H1 (cell line): Measurements from ENCODE around the gene DIP2C. TPM values are rescaled to one million over a fixed set of nuclear protein-coding genes. Genes with fewer than 3 reads are reported as not detected.

Experiments used
- CTCF ChIA-PET: fragments of 300-600 bp; sonication (Branson Sonifier 250); formaldehyde crosslinking; loops from one replicate; lab custom pipeline; 2021; ENCODE audit not compliant: partially characterized antibody; lab: Charles Lee
- POLR2A ChIA-PET: fragments of 300-600 bp; sonication (Branson Sonifier 250); formaldehyde crosslinking; loops from one replicate; lab custom pipeline; 2021; ENCODE audit warnings: inconsistent platforms; ENCODE audit not compliant: partially characterized antibody; lab: Charles Lee
- DNase-seq, 2 experiments: peaks; one replicate each; pipeline versions ENCODE4 v3.0.0 to v3.0.0-alpha.2; 2010 to 2022; ENCODE audit warnings: low spot score in 2 of 2, low read depth in 1 of 2, mixed read lengths in 1 of 2
- FAIRE-seq: peaks from 2 replicates; lab custom pipeline; 2011; peaks lifted over from hg19 to GRCh38; lab: Jason Lieb, UNC
- H2AFZ ChIP-seq: 2 replicates; pipeline ENCODE4 v1.8.1; 2012; ENCODE audit warnings: low read length, inconsistent platforms
- H2AK5ac ChIP-seq: 2 replicates; pipeline ENCODE4 v1.6.1; 2013; ENCODE audit warnings: low read depth, low read length
- H2BK120ac ChIP-seq: replicated peaks from 2 replicates; pipeline ENCODE3; 2013; ENCODE audit warnings: low read depth, low read length, inconsistent platforms
- H2BK12ac ChIP-seq: 2 replicates; pipeline ENCODE4 v1.6.1; 2013; ENCODE audit warnings: low read depth, low read length
- H2BK15ac ChIP-seq: 2 replicates; pipeline ENCODE4 v1.6.1; 2013; ENCODE audit warnings: low read length
- H2BK20ac ChIP-seq: 2 replicates; pipeline ENCODE4 v1.6.1; 2013; ENCODE audit warnings: low read length
- H2BK5ac ChIP-seq: 2 replicates; pipeline ENCODE4 v1.6.1; 2013; ENCODE audit warnings: low read depth, low read length
- H3K14ac ChIP-seq: 2 replicates; pipeline ENCODE4 v1.6.1; 2013; ENCODE audit warnings: inconsistent platforms; ENCODE audit not compliant: insufficient read length
- H3K18ac ChIP-seq: 2 replicates; pipeline ENCODE4 v1.6.1; 2013; ENCODE audit warnings: low read length; ENCODE audit errors: extremely low read depth
- H3K23ac ChIP-seq: 2 replicates; pipeline ENCODE4 v1.6.1; 2013; ENCODE audit warnings: inconsistent platforms; ENCODE audit not compliant: insufficient read length
- H3K23me2 ChIP-seq: 2 replicates; pipeline ENCODE4 v1.6.1; 2013; ENCODE audit warnings: low read depth, low read length
- H3K27ac ChIP-seq: 2 replicates; pipeline ENCODE4 v1.6.1; 2011; ENCODE audit warnings: low read depth, low read length, inconsistent platforms
- H3K27me3 ChIP-seq, 4 experiments: replicated peaks in 1 of 4; 1 replicate in 1 of 4; 2 replicates in 3 of 4; pipeline versions ENCODE4 v1.6.1 to v1.8.1; 2011 to 2013; ENCODE audit warnings: low read length in 3 of 4, mild to moderate bottlenecking in 3 of 4, inconsistent platforms in 2 of 4, mixed read lengths in 2 of 4, moderate library complexity in 1 of 4; ENCODE audit not compliant: control insufficient read depth in 3 of 4, insufficient read depth in 3 of 4; ENCODE audit errors: extremely low read depth in 1 of 4
- H3K36me3 ChIP-seq, 4 experiments: 2 replicates each; pipeline versions ENCODE4 v1.6.1 to v1.8.1; 2011 to 2013; ENCODE audit warnings: mild to moderate bottlenecking in 4 of 4, low read length in 3 of 4, moderate library complexity in 2 of 4, control low read depth in 1 of 4, inconsistent platforms in 1 of 4; ENCODE audit not compliant: insufficient read depth in 4 of 4, control insufficient read depth in 2 of 4
- H3K4ac ChIP-seq: replicated peaks from 2 replicates; pipeline ENCODE3; 2013; ENCODE audit warnings: low read length, low read depth, mixed read lengths, inconsistent platforms; ENCODE audit not compliant: insufficient read length
- H3K4me1 ChIP-seq, 4 experiments: replicated peaks in 1 of 4; 1 replicate in 1 of 4; 2 replicates in 3 of 4; pipeline versions ENCODE4 v1.6.1 to v1.8.1; 2011 to 2013; ENCODE audit warnings: low read length in 3 of 4, inconsistent platforms in 2 of 4, mixed read lengths in 1 of 4; ENCODE audit not compliant: insufficient read depth in 4 of 4, control insufficient read depth in 3 of 4
- H3K4me2 ChIP-seq, 2 experiments: 2 replicates each; pipeline versions ENCODE4 v1.6.1 to v1.8.1; 2011 to 2013; ENCODE audit warnings: low read depth in 2 of 2, low read length in 2 of 2, control low read depth in 1 of 2, inconsistent platforms in 1 of 2, mild to moderate bottlenecking in 1 of 2; ENCODE audit not compliant: insufficient read depth in 1 of 2
- H3K4me3 ChIP-seq, 4 experiments: fragments of 200-600, 300-600 bp in 1 of 4; sonication (generic), shearing (Covaris generic), sonication (Bioruptor Twin) in 1 of 4; 2 replicates each; pipeline versions ENCODE4 v1.5.1 to v1.8.1; 2011 to 2016; ENCODE audit warnings: low read length in 4 of 4, low read depth in 3 of 4, control low read depth in 2 of 4, inconsistent platforms in 2 of 4, mild to moderate bottlenecking in 2 of 4, mixed read lengths in 1 of 4, moderate library complexity in 1 of 4; ENCODE audit not compliant: insufficient read depth in 2 of 4; ENCODE audit errors: extremely low read depth in 1 of 4
- H3K56ac ChIP-seq: replicated peaks from 2 replicates; pipeline ENCODE3; 2013; ENCODE audit warnings: low read depth, mild to moderate bottlenecking, mixed read lengths, low read length, inconsistent platforms; ENCODE audit not compliant: insufficient read length
- H3K79me1 ChIP-seq: 2 replicates; pipeline ENCODE4 v1.6.1; 2013; ENCODE audit warnings: low read depth, low read length, control low read depth
- H3K79me2 ChIP-seq, 2 experiments: 2 replicates each; pipeline versions ENCODE4 v1.6.1 to v1.8.1; 2012 to 2013; ENCODE audit warnings: low read length in 2 of 2, mild to moderate bottlenecking in 2 of 2, inconsistent platforms in 1 of 2; ENCODE audit not compliant: insufficient read depth in 2 of 2, control insufficient read depth in 1 of 2
- H3K9ac ChIP-seq, 4 experiments: replicated peaks in 1 of 4; 1 replicate in 1 of 4; 2 replicates in 3 of 4; pipeline versions ENCODE4 v1.6.1 to v1.8.1; 2011 to 2013; ENCODE audit warnings: low read depth in 3 of 4, low read length in 3 of 4, control low read depth in 2 of 4, mild to moderate bottlenecking in 2 of 4, moderate library complexity in 2 of 4, inconsistent platforms in 1 of 4; ENCODE audit errors: extremely low read depth in 1 of 4
- H3K9me3 ChIP-seq, 2 experiments: 2 replicates each; pipeline versions ENCODE4 v1.6.1 to v1.8.1; 2012 to 2013; ENCODE audit warnings: mild to moderate bottlenecking in 2 of 2, moderate library complexity in 2 of 2, control low read depth in 1 of 2, inconsistent platforms in 1 of 2, low read depth in 1 of 2, low read length in 1 of 2, mixed read lengths in 1 of 2; ENCODE audit not compliant: insufficient read depth in 2 of 2
- H4K20me1 ChIP-seq, 2 experiments: replicated peaks in 1 of 2; 2 replicates each; pipeline versions ENCODE3 to v1.8.1; 2011 to 2013; ENCODE audit warnings: inconsistent platforms in 2 of 2, low read length in 2 of 2, mild to moderate bottlenecking in 1 of 2; ENCODE audit not compliant: insufficient read depth in 2 of 2, control insufficient read depth in 1 of 2
- H4K5ac ChIP-seq: 2 replicates; pipeline ENCODE4 v1.6.1; 2013; ENCODE audit warnings: low read length, low read depth, mixed read lengths, inconsistent platforms; ENCODE audit not compliant: insufficient read length
- H4K8ac ChIP-seq: 2 replicates; pipeline ENCODE4 v1.8.0; 2013; ENCODE audit warnings: mild to moderate bottlenecking, moderate library complexity, low read length, inconsistent platforms; ENCODE audit not compliant: insufficient read depth; ENCODE audit errors: extremely low read depth
- H4K91ac ChIP-seq: replicated peaks from 2 replicates; pipeline ENCODE3; 2013; ENCODE audit warnings: low read length, mixed read lengths, inconsistent platforms; ENCODE audit not compliant: insufficient read length
- CTCF ChIP-seq, 3 experiments: IDR thresholded peaks; 1 replicate in 2 of 3; 2 replicates in 1 of 3; pipeline versions ENCODE4 v1.5.1 to v1.6.1; 2011; ENCODE audit warnings: low read length in 3 of 3, mild to moderate bottlenecking in 3 of 3, inconsistent platforms in 2 of 3, low read depth in 1 of 3, moderate library complexity in 1 of 3; ENCODE audit not compliant: insufficient read depth in 1 of 3; ENCODE audit errors: control extremely low read depth in 1 of 3
- KDM4A ChIP-seq: IDR thresholded peaks from one replicate; pipeline ENCODE4 v1.7.1; 2012; ENCODE audit warnings: low read depth, mild to moderate bottlenecking, moderate library complexity, low read length, inconsistent platforms; ENCODE audit not compliant: severe bottlenecking
- NANOG ChIP-seq: IDR thresholded peaks from 2 replicates; pipeline ENCODE4 v1.6.1; 2011; ENCODE audit warnings: low read length, low read depth, mild to moderate bottlenecking, inconsistent platforms; ENCODE audit not compliant: insufficient read depth, poor library complexity, severe bottlenecking
- POLR2A ChIP-seq, 2 experiments: IDR thresholded peaks; 1 replicate in 1 of 2; 2 replicates in 1 of 2; pipeline ENCODE4 v1.6.1; 2011; ENCODE audit warnings: low read depth in 2 of 2, low read length in 2 of 2, mild to moderate bottlenecking in 2 of 2; ENCODE audit errors: control extremely low read depth in 1 of 2
- POLR2AphosphoS5 ChIP-seq: IDR thresholded peaks from 2 replicates; pipeline ENCODE4 v1.6.1; 2011; ENCODE audit warnings: low read depth, low read length
- RFX5 ChIP-seq: IDR thresholded peaks from 2 replicates; pipeline ENCODE4 v1.6.1; 2011; ENCODE audit warnings: low read depth, low read length, improper control_type of control experiment, borderline replicate concordance
- SP4 ChIP-seq: IDR thresholded peaks from 2 replicates; pipeline ENCODE4 v1.6.1; 2012; ENCODE audit warnings: low read length, inconsistent platforms
- TEAD4 ChIP-seq: IDR thresholded peaks from 2 replicates; pipeline ENCODE4 v1.6.1; 2012; ENCODE audit warnings: low read depth, low read length, inconsistent platforms, mixed read lengths
- YY1 ChIP-seq: IDR thresholded peaks from 2 replicates; pipeline ENCODE4 v1.6.1; 2011; ENCODE audit warnings: low read depth, mild to moderate bottlenecking, low read length
- whole genome bisulfite sequencing, 2 experiments: shearing (Covaris generic) in 1 of 2; methylation state at CpG; one replicate each; pipeline versions ENCODE4 v1.1.6 to v1.1.7; 2013 to 2015; ENCODE audit warnings: low lambda C conversion rate in 2 of 2, mixed read lengths in 2 of 2, inconsistent platforms in 1 of 2, low coverage in 1 of 2, missing lambda C conversion rate in 1 of 2; ENCODE audit not compliant: insufficient replicate concordance in 2 of 2, insufficient coverage in 1 of 2, insufficient read length in 1 of 2; ENCODE audit errors: extremely low coverage in 1 of 2, missing lambda C conversion rate in 1 of 2; 5-methylcytosine and 5-hydroxymethylcytosine counted together
- polyA plus RNA-seq, 7 experiments: library from polyadenylated mRNA; depleted of rRNA in 3 of 7; stranded (reverse) in 5 of 7; unstranded in 2 of 7; fragments of >200 nt in 5 of 7; fragments of 200-250 nt in 2 of 7; gene quantifications; 1 replicate in 5 of 7; 2 replicates in 1 of 7; 4 replicates in 1 of 7; pipeline versions ENCODE4 v1.2.1 to v1.2.3, GENCODE V29; 2011 to 2013; ENCODE audit warnings: missing spikeins in 2 of 7, mixed read lengths in 2 of 7
- total RNA-seq: library from RNA; stranded (reverse); fragmentation: NEBNext Ultra II Directional; extraction: Animal tissue kit (Norgen Biotek cat#: 25700); gene quantifications from 2 replicates; pipeline ENCODE4 v1.2.1, GENCODE V29; 2021

Gene DIP2C
- total and polyA plus RNA-seq, 2 of the 8 experiments (the other 6 are each of a cell fraction or from before 2014, with no cell fraction given) = 3.8 to 9.3 TPM

- Histone ChIP-seq H2BK20ac (no peak overlapping the region), H2BK12ac (no peak overlapping the region), H2BK120ac (no peak overlapping the region), H3K9me3 (no peaks in the 10 kb centered on the region), H3K23me2 (no peaks in the 10 kb centered on the region), H4K8ac (no peak overlapping the region), H2AK5ac (no peak overlapping the region), H4K5ac (no peak overlapping the region), H3K23ac (no peak overlapping the region), H3K27ac (no peak overlapping the region), H3K56ac (no peak overlapping the region), H2BK15ac (no peak overlapping the region), H3K4ac (no peak overlapping the region), H3K4me1 (no peaks in the 10 kb centered on the region), H2BK5ac (no peak overlapping the region), H3K4me3 (no peak overlapping the region), H3K14ac (no peak overlapping the region), H3K27me3 (no peaks in the 10 kb centered on the region), H3K36me3 (peaks cover 0 to 2% (median under 1%) of the 10 kb centered on the region in 4 experiments; a peak in 1 of 8 replicates), H3K9ac (no peak overlapping the region), H4K91ac (no peak overlapping the region), H2AFZ (no peak overlapping the region), H3K79me2 (no peaks in the 10 kb centered on the region), H4K20me1 (no peaks in the 10 kb centered on the region), H3K4me2 (no peak overlapping the region), H3K18ac (no peak overlapping the region), H3K79me1 (no peaks in the 10 kb centered on the region)
- WGBS, 2 experiments = 97% methylated on average over 9 of the region's 9 CpGs; no CpG with 5 or more reads in 1 of the 2 experiments
- FAIRE-seq = no peak
- ChIA-PET POLR2A (no interaction called here), CTCF (interaction anchor here (2.8 kb wide), 1 partner anchor 10 kb away, joined by 11 read pairs; no protein-coding TSS in a partner anchor)
- no peak for DNase-seq
- TF ChIP-seq CTCF (IDR thresholded peaks at IDR 0.05; ENCODE audit: control extremely low read depth in 1 of 3, insufficient read depth in 1 of 3, low read depth in 1 of 3, low read length in 3 of 3) (no peak), POLR2A (IDR thresholded peaks at IDR 0.05; ENCODE audit: control extremely low read depth in 1 of 2, low read depth in 2 of 2, low read length in 2 of 2) (no peak), SP4 (no peak), RFX5 (no peak), YY1 (no peak), POLR2AphosphoS5 (no peak), KDM4A (no peak), NANOG (no peak), TEAD4 (no peak)
These were observed 284.5 kb downstream of the DIP2C start for GRCh38 chr10:404991-405390.
